Caco-2 (cell line): Measurements from ENCODE around the gene MEF2C. TPM values are rescaled to one million over a fixed set of nuclear protein-coding genes. Genes with fewer than 3 reads are reported as not detected.

Experiments used
- BruUV-seq: library from RNA; stranded (reverse); fragments of 400-500 nt; replicated peaks from 2 replicates; lab custom pipeline; 2021; lab: Mats Ljungman, UMichigan
- CTCF ChIA-PET: fragments of 300-600 bp; sonication (Branson Sonifier 250); formaldehyde crosslinking; loops from one replicate; lab custom pipeline; 2022; ENCODE audit warnings: antibody characterized with exemption; lab: Charles Lee
- POLR2A ChIA-PET: fragments of 300-600 bp; sonication (Branson Sonifier 250); formaldehyde crosslinking; loops from one replicate; lab custom pipeline; 2022; ENCODE audit warnings: antibody characterized with exemption; lab: Charles Lee
- DNase-seq, 2 experiments: peaks; one replicate each; pipeline versions ENCODE4 v3.0.0 to v3.0.0-alpha.2; 2020 to 2022
- H3K27me3 ChIP-seq: replicated peaks from 2 replicates; pipeline ENCODE4 v1.6.0; 2011; ENCODE audit warnings: low read length; ENCODE audit not compliant: control insufficient read depth, insufficient read depth
- H3K36me3 ChIP-seq: 2 replicates; pipeline ENCODE4 v1.5.1; 2011; ENCODE audit warnings: low read length; ENCODE audit not compliant: control insufficient read depth, insufficient read depth
- H3K4me1 ChIP-seq: fragments of 250-450 bp; sonication (Bioruptor Pico); 2 replicates; pipeline ENCODE4 v1.5.1; 2020; ENCODE audit warnings: mild to moderate bottlenecking
- H3K4me3 ChIP-seq: 2 replicates; pipeline ENCODE4 v1.5.1; 2011; ENCODE audit warnings: low read depth, mild to moderate bottlenecking, control low read depth, low read length
- H3K9me3 ChIP-seq: fragments of 250-450 bp; sonication (Bioruptor Pico); 2 replicates; pipeline ENCODE4 v1.5.1; 2020; ENCODE audit warnings: mild to moderate bottlenecking, moderate library complexity
- H3K27ac Mint-ChIP-seq: one replicate; pipeline ENCODE4 v1.8.0; 2022; ENCODE audit warnings: mixed read lengths; ENCODE audit not compliant: unreplicated experiment
- H3K27me3 Mint-ChIP-seq: one replicate; pipeline ENCODE4 v1.8.0; 2022; ENCODE audit warnings: mixed read lengths; ENCODE audit not compliant: insufficient read depth, unreplicated experiment
- H3K36me3 Mint-ChIP-seq: one replicate; pipeline ENCODE4 v1.8.0; 2022; ENCODE audit warnings: mild to moderate bottlenecking, mixed read lengths; ENCODE audit not compliant: insufficient read depth, unreplicated experiment
- H3K4me1 Mint-ChIP-seq: one replicate; pipeline ENCODE4 v1.8.0; 2022; ENCODE audit warnings: low read depth, mixed read lengths; ENCODE audit not compliant: unreplicated experiment
- H3K4me3 Mint-ChIP-seq: one replicate; pipeline ENCODE4 v1.8.0; 2022; ENCODE audit warnings: mild to moderate bottlenecking, moderate library complexity, mixed read lengths; ENCODE audit not compliant: unreplicated experiment
- H3K9me3 Mint-ChIP-seq: one replicate; pipeline ENCODE4 v1.8.0; 2022; ENCODE audit warnings: mixed read lengths; ENCODE audit not compliant: unreplicated experiment
- CTCF ChIP-seq, 2 experiments: fragments of 200-600 bp in 1 of 2; IDR thresholded peaks; 1 replicate in 1 of 2; 2 replicates in 1 of 2; pipeline versions ENCODE4 v1.5.1 to v1.8.0; 2011 to 2022; ENCODE audit warnings: antibody characterized with exemption in 1 of 2, control low read depth in 1 of 2, inconsistent platforms in 1 of 2, low read depth in 1 of 2, low read length in 1 of 2, mild to moderate bottlenecking in 1 of 2, moderate library complexity in 1 of 2; ENCODE audit not compliant: insufficient read depth in 1 of 2, severe bottlenecking in 1 of 2, unreplicated experiment in 1 of 2
- intact Hi-C: fragments of 100-400 bp; cut with micrococcal nuclease; formaldehyde crosslinking; loops from one replicate; pipeline ENCODE4 v1.10.0; 2022; ENCODE audit not compliant: unreplicated experiment
- total RNA-seq: library from RNA; stranded (reverse); gene quantifications from 2 replicates; pipeline ENCODE4 v1.2.3, GENCODE V29; 2022

MEF2C gene
- total RNA-seq, 1 experiment from 2014 or later: 1.5 TPM

GRCh38 chr5:88708682-88709398, 174.1 kb downstream of the MEF2C start:
- H3K27me3 Mint-ChIP-seq: no peaks in the 10 kb centered on the region
- intact Hi-C loops: no loop called here
- no peaks in the 10 kb centered on the region for H3K36me3 Mint-ChIP-seq
- no peaks in the 10 kb centered on the region for H3K4me1 Mint-ChIP-seq
- Histone ChIP-seq H3K9me3 (no peaks in the 10 kb centered on the region), H3K4me1 (no peaks in the 10 kb centered on the region), H3K4me3 (no peak overlapping the region), H3K36me3 (no peaks in the 10 kb centered on the region), H3K27me3 (no peaks in the 10 kb centered on the region)
- TF ChIP-seq CTCF (IDR thresholded peaks at IDR 0.05; ENCODE audit: insufficient read depth in 1 of 2, low read depth in 1 of 2, low read length in 1 of 2, severe bottlenecking in 1 of 2, unreplicated experiment in 1 of 2): no peak
- H3K4me3 Mint-ChIP-seq: no peak overlapping the region
- no peak for DNase-seq
- H3K9me3 Mint-ChIP-seq: no peaks in the 10 kb centered on the region
- no TSS peak for BruUV-seq
- CTCF ChIA-PET: no interaction called here
- POLR2A ChIA-PET: no interaction called here
- no peak overlapping the region for H3K27ac Mint-ChIP-seq

DNA sequence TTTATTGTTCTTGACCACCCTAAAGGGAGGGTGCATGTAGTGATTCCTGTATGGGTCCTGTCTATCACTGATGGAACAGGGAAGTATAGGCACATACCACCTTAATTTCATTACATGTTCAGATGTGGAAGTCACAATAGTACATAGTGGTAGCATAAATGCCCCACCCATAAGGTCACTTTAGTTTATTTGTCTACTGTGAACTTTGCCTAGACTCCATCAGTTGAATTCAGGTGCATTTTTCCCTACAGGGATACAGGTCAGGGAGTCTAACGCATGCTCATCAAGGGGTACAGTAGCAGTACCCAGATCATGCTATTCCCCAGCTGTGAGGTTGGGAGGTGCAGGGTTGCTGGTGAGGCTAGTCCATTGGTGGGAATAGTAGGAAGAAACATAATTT, 175.0 kb downstream of the MEF2C start:
- ChIA-PET POLR2A (no interaction called here), CTCF (interaction anchor here (1.0 kb wide), 1 partner anchor 17 kb away, joined by 3 read pairs; no protein-coding TSS in a partner anchor)
- intact Hi-C loops: no loop called here
- Mint-ChIP-seq H3K36me3 (no peaks in the 10 kb centered on the region), H3K9me3 (no peaks in the 10 kb centered on the region), H3K27me3 (no peaks in the 10 kb centered on the region), H3K4me1 (no peaks in the 10 kb centered on the region), H3K27ac (no peak overlapping the region), H3K4me3 (no peak overlapping the region)
- no peak for DNase-seq
- no peak for TF ChIP-seq CTCF (IDR thresholded peaks at IDR 0.05; ENCODE audit: insufficient read depth in 1 of 2, low read depth in 1 of 2, low read length in 1 of 2, severe bottlenecking in 1 of 2, unreplicated experiment in 1 of 2)
- Histone ChIP-seq H3K27me3 (no peaks in the 10 kb centered on the region), H3K4me1 (no peaks in the 10 kb centered on the region), H3K36me3 (no peaks in the 10 kb centered on the region), H3K9me3 (no peaks in the 10 kb centered on the region), H3K4me3 (no peak overlapping the region)
- BruUV-seq: no TSS peak

GRCh38 chr5:88707216-88707965, 175.6 kb downstream of the MEF2C start:
- ChIA-PET CTCF (interaction anchor here (1.0 kb wide), 1 partner anchor 17 kb away, joined by 3 read pairs; no protein-coding TSS in a partner anchor), POLR2A (no interaction called here)
- Histone ChIP-seq H3K27me3 (no peaks in the 10 kb centered on the region), H3K4me1 (no peaks in the 10 kb centered on the region), H3K4me3 (no peak overlapping the region), H3K9me3 (no peaks in the 10 kb centered on the region), H3K36me3 (no peaks in the 10 kb centered on the region)
- no peaks in the 10 kb centered on the region for H3K4me1 Mint-ChIP-seq
- no TSS peak for BruUV-seq
- H3K36me3 Mint-ChIP-seq: no peaks in the 10 kb centered on the region
- TF ChIP-seq CTCF (IDR thresholded peaks at IDR 0.05; ENCODE audit: insufficient read depth in 1 of 2, low read depth in 1 of 2, low read length in 1 of 2, severe bottlenecking in 1 of 2, unreplicated experiment in 1 of 2): no peak
- H3K4me3 Mint-ChIP-seq: no peak overlapping the region
- no peak overlapping the region for H3K27ac Mint-ChIP-seq
- no peak for DNase-seq
- H3K27me3 Mint-ChIP-seq: no peaks in the 10 kb centered on the region
- intact Hi-C loops: no loop called here
- H3K9me3 Mint-ChIP-seq: no peaks in the 10 kb centered on the region
